Hepatocyte (in vitro differentiated cells): ENCODE results near the gene SMARCD2. TPM values are rescaled to one million over a fixed set of nuclear protein-coding genes. Genes with fewer than 3 reads are reported as not detected.

Experiments used
- DNase-seq: peaks from one replicate; pipeline ENCODE4 v3.0.0-alpha.2; 2016; ENCODE audit warnings: low spot score
- H2AFZ ChIP-seq: fragments of 200-600 bp; sonication (generic); 2 replicates; pipeline ENCODE4 v1.6.0; 2016; ENCODE audit warnings: antibody characterized with exemption, mild to moderate bottlenecking
- H3K27ac ChIP-seq: fragments of 200-600 bp; sonication (generic); 2 replicates; pipeline ENCODE4 v1.5.1; 2016; ENCODE audit warnings: mild to moderate bottlenecking
- H3K27me3 ChIP-seq: fragments of 200-600 bp; sonication (generic); 2 replicates; pipeline ENCODE4 v1.6.1; 2016
- H3K36me3 ChIP-seq: fragments of 200-600 bp; sonication (generic); replicated peaks from 2 replicates; pipeline ENCODE4 v1.5.1; 2016; ENCODE audit warnings: low read depth; ENCODE audit not compliant: insufficient read depth
- H3K4me1 ChIP-seq: fragments of 200-600 bp; sonication (generic); 2 replicates; pipeline ENCODE4 v1.5.1; 2016; ENCODE audit warnings: mild to moderate bottlenecking, moderate library complexity; ENCODE audit not compliant: insufficient read depth
- H3K4me2 ChIP-seq: fragments of 200-600 bp; sonication (generic); 2 replicates; pipeline ENCODE4 v1.6.0; 2016
- H3K4me3 ChIP-seq: fragments of 200-600 bp; sonication (generic); 2 replicates; pipeline ENCODE4 v1.5.1; 2016; ENCODE audit warnings: mild to moderate bottlenecking
- H3K79me2 ChIP-seq: fragments of 200-600 bp; sonication (generic); 2 replicates; pipeline ENCODE4 v1.6.0; 2017; ENCODE audit warnings: mild to moderate bottlenecking
- H3K9me2 ChIP-seq: fragments of 200-600 bp; sonication (generic); replicated peaks from 2 replicates; pipeline ENCODE4 v1.6.0; 2017; ENCODE audit warnings: mild to moderate bottlenecking; ENCODE audit not compliant: insufficient read depth
- H3K9me3 ChIP-seq: fragments of 200-600 bp; sonication (generic); 2 replicates; pipeline ENCODE4 v1.5.1; 2016; ENCODE audit warnings: low read depth, mild to moderate bottlenecking
- H4K20me1 ChIP-seq: fragments of 200-600 bp; sonication (generic); 2 replicates; pipeline ENCODE4 v1.6.0; 2016; ENCODE audit warnings: mild to moderate bottlenecking; ENCODE audit not compliant: insufficient read depth, poor library complexity, severe bottlenecking
- CTCF ChIP-seq: fragments of 200-600 bp; sonication (generic); IDR thresholded peaks from 2 replicates; pipeline ENCODE4 v1.5.1; 2016; ENCODE audit warnings: antibody characterized with exemption, mild to moderate bottlenecking; ENCODE audit not compliant: poor library complexity
- EZH2 ChIP-seq: fragments of 200-600 bp; sonication (generic); IDR thresholded peaks from 2 replicates; pipeline ENCODE4 v1.6.1; 2016; ENCODE audit warnings: antibody characterized with exemption, mild to moderate bottlenecking, borderline replicate concordance
- EZH2phosphoT487 ChIP-seq: fragments of 200-600 bp; sonication (generic); IDR thresholded peaks from one replicate; pipeline ENCODE4 v1.6.1; 2018; ENCODE audit warnings: antibody characterized with exemption, mild to moderate bottlenecking, low read depth, moderate library complexity; ENCODE audit not compliant: unreplicated experiment, severe bottlenecking
- WGBS: methylation state at CpG from one replicate; pipeline ENCODE4 v1.1.6; 2016; ENCODE audit warnings: low lambda C conversion rate; ENCODE audit errors: missing lambda C conversion rate; 5-methylcytosine and 5-hydroxymethylcytosine counted together
- polyA plus RNA-seq: library from polyadenylated mRNA; unstranded; fragments of >200 nt; fragmentation: Nextera tagmentation; extraction: Ambion mirVana; gene quantifications from 2 replicates; pipeline ENCODE4 v1.2.1, GENCODE V29; 2016
- total RNA-seq: library from RNA; depleted of rRNA; stranded (reverse); fragments of >200 nt; gene quantifications from 2 replicates; pipeline ENCODE4 v1.2.3, GENCODE V29; 2014

SMARCD2 gene
- total and polyA plus RNA-seq, 2 experiments from 2014 or later: 52.9 to 65.7 TPM

- Histone ChIP-seq H3K9me3 (no peaks in the 10 kb centered on the region), H3K4me2 (no peak overlapping the region), H4K20me1 (no peaks in the 10 kb centered on the region), H3K4me1 (peaks cover 12% of the 10 kb centered on the region), H3K4me3 (no peak overlapping the region), H3K27ac (no peak overlapping the region), H3K79me2 (peaks cover 41% of the 10 kb centered on the region), H3K9me2 (no peaks in the 10 kb centered on the region), H2AFZ (no peak overlapping the region), H3K27me3 (no peaks in the 10 kb centered on the region), H3K36me3 (peaks cover 4% of the 10 kb centered on the region)
- no peak for DNase-seq
- TF ChIP-seq CTCF: no peak
- no peak for TF ChIP-seq EZH2phosphoT487
- no peak for TF ChIP-seq EZH2
- 94% methylated on average over 5 of the region's 5 CpGs for WGBS
Observed at GRCh38 chr17:63832014-63832413, 10.5 kb downstream of the SMARCD2 start.

DNA sequence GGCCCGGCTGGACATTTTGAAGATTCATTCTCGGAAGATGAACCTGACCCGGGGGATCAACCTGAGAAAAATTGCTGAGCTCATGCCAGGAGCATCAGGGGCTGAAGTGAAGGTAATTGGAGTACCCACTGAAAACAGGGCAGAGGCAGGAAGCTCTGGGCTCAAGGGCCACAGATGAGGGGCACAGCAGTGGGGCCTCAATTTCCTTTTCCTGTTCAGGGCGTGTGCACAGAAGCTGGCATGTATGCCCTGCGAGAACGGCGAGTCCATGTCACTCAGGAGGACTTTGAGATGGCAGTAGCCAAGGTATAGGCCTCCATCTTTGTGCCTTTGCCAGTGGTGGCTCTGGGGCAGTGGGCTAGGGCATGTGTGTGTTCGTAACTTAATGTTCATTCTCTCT lies 11.0 kb downstream of the SMARCD2 start:
- DNase-seq: no peak
- Histone ChIP-seq H3K9me3 (no peaks in the 10 kb centered on the region), H3K27me3 (no peaks in the 10 kb centered on the region), H2AFZ (no peak overlapping the region), H3K36me3 (peaks cover 4% of the 10 kb centered on the region), H3K4me2 (no peak overlapping the region), H3K79me2 (peaks cover 37% of the 10 kb centered on the region), H3K9me2 (no peaks in the 10 kb centered on the region), H3K4me3 (no peak overlapping the region), H3K27ac (no peak overlapping the region), H4K20me1 (no peaks in the 10 kb centered on the region), H3K4me1 (peaks cover 12% of the 10 kb centered on the region)
- WGBS: 99% methylated on average over 8 of the region's 8 CpGs
- TF ChIP-seq EZH2phosphoT487: no peak
- no peak for TF ChIP-seq CTCF
- no peak for TF ChIP-seq EZH2

DNA sequence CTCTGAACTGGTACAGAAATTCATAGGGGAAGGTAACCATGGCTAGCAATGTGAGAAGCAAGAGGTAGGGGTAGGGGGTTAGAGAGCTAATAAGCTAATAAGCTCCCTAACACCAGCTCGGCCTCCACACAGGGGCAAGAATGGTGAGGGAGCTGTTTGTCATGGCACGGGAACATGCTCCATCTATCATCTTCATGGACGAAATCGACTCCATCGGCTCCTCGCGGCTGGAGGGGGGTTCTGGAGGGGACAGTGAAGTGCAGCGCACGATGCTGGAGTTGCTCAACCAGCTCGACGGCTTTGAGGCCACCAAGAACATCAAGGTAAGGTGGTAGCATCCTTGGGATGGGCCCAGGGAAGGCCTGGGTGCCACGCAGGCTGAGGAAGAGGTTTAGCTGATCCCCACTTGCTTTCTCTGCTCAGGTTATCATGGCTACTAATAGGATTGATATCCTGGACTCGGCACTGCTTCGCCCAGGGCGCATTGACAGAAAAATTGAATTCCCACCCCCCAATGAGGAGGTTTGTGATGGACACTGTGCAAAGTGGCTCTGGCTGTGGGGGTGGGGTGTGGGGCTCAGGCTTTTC lies 11.5 kb downstream of the SMARCD2 start:
- no peak for TF ChIP-seq EZH2phosphoT487
- no peak for TF ChIP-seq CTCF
- no peak for TF ChIP-seq EZH2
- Histone ChIP-seq H3K27ac (no peak overlapping the region), H3K4me1 (peaks cover 15% of the 10 kb centered on the region), H3K9me2 (no peaks in the 10 kb centered on the region), H3K4me3 (no peak overlapping the region), H2AFZ (no peak overlapping the region), H3K9me3 (no peaks in the 10 kb centered on the region), H3K79me2 (peaks cover 38% of the 10 kb centered on the region), H3K4me2 (no peak overlapping the region), H3K36me3 (peaks cover 4% of the 10 kb centered on the region), H3K27me3 (no peaks in the 10 kb centered on the region), H4K20me1 (no peaks in the 10 kb centered on the region)
- DNase-seq: no peak
- WGBS: 94% methylated on average over 15 of the region's 15 CpGs

GRCh38 chr17:63830278-63830677 lies 12.2 kb downstream of the SMARCD2 start:
- Histone ChIP-seq H3K9me2 (no peaks in the 10 kb centered on the region), H2AFZ (no peak overlapping the region), H3K27me3 (no peaks in the 10 kb centered on the region), H3K4me2 (no peak overlapping the region), H4K20me1 (no peaks in the 10 kb centered on the region), H3K4me3 (no peak overlapping the region), H3K79me2 (peaks cover 38% of the 10 kb centered on the region), H3K9me3 (no peaks in the 10 kb centered on the region), H3K36me3 (peaks cover 4% of the 10 kb centered on the region), H3K27ac (no peak overlapping the region), H3K4me1 (peaks cover 20% of the 10 kb centered on the region)
- TF ChIP-seq EZH2 (no peak), CTCF (no peak), EZH2phosphoT487 (no peak)
- 94% methylated on average over 5 of the region's 5 CpGs for WGBS
- no peak for DNase-seq
